Esophagus squamous epithelium (tissue), 5 donors: Measurements from ENCODE around the gene CEP19. TPM values are rescaled to one million over a fixed set of nuclear protein-coding genes. Genes with fewer than 3 reads are reported as not detected.
A peak's percentile ranks its signal among the peaks of the same experiment; 100 is the strongest.

Source experiments
- DNase-seq: peaks from one replicate; lab custom pipeline; 2025; lab: John Stamatoyannopoulos, UW
- H3K27ac ChIP-seq, 4 donors: fragments of 200-600 bp; sonication (generic); one replicate each; pipeline ENCODE4 v1.5.1; 2016 to 2019; ENCODE audit warnings: mild to moderate bottlenecking in 1 of 4
- H3K27me3 ChIP-seq, 4 donors: fragments of 200-600 bp; sonication (generic); 1 replicate in 3 of 4; 2 replicates in 1 of 4; pipeline versions ENCODE4 v1.5.1 to v1.6.0; 2017 to 2021; ENCODE audit warnings: antibody characterized with exemption in 1 of 4
- H3K36me3 ChIP-seq, 3 donors: fragments of 200-600 bp; sonication (generic); one replicate each; pipeline ENCODE4 v1.5.1; 2016 to 2019
- H3K4me1 ChIP-seq, 3 donors: fragments of 200-600 bp; sonication (generic); one replicate each; pipeline ENCODE4 v1.5.1; 2017 to 2019
- H3K4me3 ChIP-seq, 4 donors: fragments of 200-600 bp; sonication (generic); 1 replicate in 3 of 4; 2 replicates in 1 of 4; pipeline ENCODE4 v1.5.1; 2016 to 2019; ENCODE audit warnings: mild to moderate bottlenecking in 2 of 4, moderate library complexity in 1 of 4
- H3K9me3 ChIP-seq, 3 donors: fragments of 200-600 bp; sonication (generic); one replicate each; pipeline ENCODE4 v1.5.1; 2016 to 2019
- CTCF ChIP-seq, 6 experiments: fragments of 450-650 bp in 4 of 6; fragments of 200-600 bp in 2 of 6; sonication (generic) in 2 of 6; IDR thresholded peaks; one replicate each; pipeline ENCODE4 v1.5.1; 2016 to 2019; ENCODE audit warnings: antibody characterized with exemption in 6 of 6, mild to moderate bottlenecking in 4 of 6, moderate library complexity in 4 of 6
- POLR2A ChIP-seq, 4 donors: fragments of 450-650 bp; IDR thresholded peaks; one replicate each; pipeline ENCODE4 v1.6.1; 2017; ENCODE audit warnings: antibody characterized with exemption in 4 of 4, mild to moderate bottlenecking in 4 of 4, moderate library complexity in 3 of 4
- WGBS, 2 donors: methylation state at CpG; one replicate each; pipeline ENCODE4 v1.1.5; 2018; 5-methylcytosine and 5-hydroxymethylcytosine counted together
- intact Hi-C: fragments of 100-400 bp; cut with DNase I; formaldehyde crosslinking; loops from one replicate; pipeline ENCODE4 v1.15.0; 2022
- total RNA-seq, 4 donors: library from RNA; depleted of rRNA; stranded (reverse); fragments of >200 nt; gene quantifications; one replicate each; pipeline ENCODE4 v1.1.0, GENCODE V29; 2016
- donor health status: DM: yes; HTN: yes; CAD: no.

Gene CEP19
- total RNA-seq, 4 donors from 2014 or later = 0.80 to 3.1 (median 1.2) TPM

DNA sequence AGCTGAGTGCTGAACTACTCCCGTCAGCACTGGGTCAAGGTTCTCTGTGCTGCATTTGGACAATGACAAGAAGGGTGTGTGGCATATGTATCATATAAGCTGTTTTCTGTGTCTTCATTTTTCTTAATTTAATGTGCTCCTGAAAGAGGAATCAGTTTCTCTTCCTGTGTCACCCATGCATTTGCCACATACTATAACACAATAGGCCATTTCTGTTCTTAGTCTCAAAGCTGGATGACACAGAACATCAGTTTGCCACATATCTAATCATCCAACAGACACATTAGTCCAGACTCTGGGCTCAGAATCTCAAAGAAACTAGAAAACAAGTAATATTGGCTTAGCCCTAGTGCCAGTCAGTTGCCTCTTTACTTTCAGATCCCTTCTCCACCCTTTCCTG lies 34.1 kb downstream of the CEP19 start:
- Histone ChIP-seq H3K4me1 (no peaks in the 10 kb centered on the region), H3K27ac (no peak overlapping the region), H3K9me3 (no peaks in the 10 kb centered on the region), H3K36me3 (no peaks in the 10 kb centered on the region), H3K4me3 (no peak overlapping the region), H3K27me3 (no peaks in the 10 kb centered on the region)
- DNase-seq = no peak
- WGBS, 2 donors = 60 to 80% methylated on average over 1 of the region's 1 CpG
- no peak for TF ChIP-seq CTCF (IDR thresholded peaks at IDR 0.05)
- TF ChIP-seq POLR2A (IDR thresholded peaks at IDR 0.05) = no peak
- intact Hi-C loops = no loop called here

GRCh38 chr3:196677353-196677752 lies 34.7 kb downstream of the CEP19 start:
- intact Hi-C loops = no loop called here
- H3K9me3 ChIP-seq = no peaks in the 10 kb centered on the region
- H3K27ac ChIP-seq = no peak overlapping the region

GRCh38 chr3:196673632-196674031 lies 38.4 kb downstream of the CEP19 start:
- 80 to 82% methylated on average over 3 of the region's 3 CpGs for WGBS, 2 donors
- no peak for TF ChIP-seq CTCF (IDR thresholded peaks at IDR 0.05)
- no peak for TF ChIP-seq POLR2A (IDR thresholded peaks at IDR 0.05)

More at GRCh38 chr3:196677353-196677752, 34.7 kb downstream of the CEP19 start:
- no peak for DNase-seq
- Histone ChIP-seq H3K27me3 (no peaks in the 10 kb centered on the region), H3K4me3 (no peak overlapping the region), H3K36me3 (no peaks in the 10 kb centered on the region), H3K4me1 (no peaks in the 10 kb centered on the region)
- WGBS, 2 donors = 17 to 38% methylated on average over 1 of the region's 1 CpG
- TF ChIP-seq POLR2A (IDR thresholded peaks at IDR 0.05) = no peak
- TF ChIP-seq CTCF (IDR thresholded peaks at IDR 0.05) = no peak

GRCh38 chr3:196670339-196670738 lies 41.7 kb downstream of the CEP19 start:
- Histone ChIP-seq H3K36me3 (no peaks in the 10 kb centered on the region), H3K27me3 (no peaks in the 10 kb centered on the region), H3K4me1 (peaks cover 0 to 14% (median 5%) of the 10 kb centered on the region in 3 donors), H3K4me3 (no peak overlapping the region), H3K27ac (peak overlapping the region in 2 of 4 donors; percentile 17 to 32), H3K9me3 (no peaks in the 10 kb centered on the region)
- DNase-seq = no peak
- intact Hi-C loops = no loop called here
- 37 to 38% methylated on average over 6 of the region's 6 CpGs for WGBS, 2 donors
- TF ChIP-seq POLR2A (IDR thresholded peaks at IDR 0.05) = no peak
- TF ChIP-seq CTCF (IDR thresholded peaks at IDR 0.05) = no peak

More at GRCh38 chr3:196673632-196674031, 38.4 kb downstream of the CEP19 start:
- DNase-seq = no peak
- Histone ChIP-seq H3K4me3 (no peak overlapping the region), H3K27me3 (no peaks in the 10 kb centered on the region), H3K9me3 (no peaks in the 10 kb centered on the region), H3K4me1 (peaks cover 0 to 8% (median 0%) of the 10 kb centered on the region in 3 donors), H3K36me3 (no peaks in the 10 kb centered on the region), H3K27ac (no peak overlapping the region)
- intact Hi-C loops = no loop called here

DNA sequence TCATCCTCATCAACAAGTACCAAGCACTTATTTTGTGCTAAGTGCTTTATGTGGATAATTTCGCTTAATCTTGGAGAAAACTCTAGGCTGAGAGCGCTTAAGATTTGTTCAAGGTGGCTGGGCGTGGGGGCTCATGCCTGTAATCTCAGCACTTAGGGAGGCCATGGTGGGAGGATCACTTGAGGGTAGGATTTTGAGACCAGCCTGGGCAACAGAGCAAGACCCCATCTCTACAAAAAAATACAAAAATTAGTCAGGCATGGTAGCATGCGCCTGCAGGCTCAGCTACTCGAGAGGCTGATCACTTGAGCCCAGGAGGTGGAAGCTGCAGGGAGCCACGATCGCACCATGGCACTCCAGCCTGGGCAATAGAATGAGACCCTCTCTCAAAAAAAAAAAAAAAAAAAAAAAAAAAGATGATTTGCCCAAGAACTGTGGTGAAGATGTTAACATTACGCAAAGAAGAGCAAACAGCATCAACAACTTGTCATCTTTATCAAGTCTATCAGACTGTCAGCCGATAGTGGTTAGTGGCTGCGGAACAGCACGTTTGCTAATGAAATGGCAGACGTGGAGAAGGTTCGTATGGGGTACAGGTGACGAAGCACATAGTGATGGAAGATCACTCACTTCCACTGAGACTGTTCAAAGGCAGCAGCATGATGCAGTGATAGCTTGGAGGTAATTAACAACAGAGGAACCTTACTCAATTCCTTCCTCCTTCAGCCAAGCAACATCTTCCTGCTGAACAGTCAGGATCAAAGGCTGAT lies 44.8 kb downstream of the CEP19 start:
- no peak for DNase-seq
- Histone ChIP-seq H3K27me3 (no peaks in the 10 kb centered on the region), H3K36me3 (no peaks in the 10 kb centered on the region), H3K4me3 (no peak overlapping the region), H3K9me3 (no peaks in the 10 kb centered on the region), H3K4me1 (peaks cover 0 to 14% (median 5%) of the 10 kb centered on the region in 3 donors), H3K27ac (no peak overlapping the region)
- no peak for TF ChIP-seq POLR2A (IDR thresholded peaks at IDR 0.05)
- TF ChIP-seq CTCF (IDR thresholded peaks at IDR 0.05) = no peak
- WGBS, 2 donors = 87 to 91% methylated on average over 14 of the region's 14 CpGs
- intact Hi-C loops = no loop called here
